CD4-positive, alpha-beta T cell treated with Interleukin-6 for 4 hours (primary cell): ENCODE results near the gene TTC23L.

Experiments
- DNase-seq: peaks from one replicate; pipeline ENCODE4 v3.0.0-alpha.2; 2020; ENCODE audit warnings: mixed read lengths

Gene TTC23L

GRCh38 chr5:34924462-34924765 lies 85.5 kb downstream of the TTC23L start:
- DNase-seq, result no peak

GRCh38 chr5:34926318-34926888 lies 87.4 kb downstream of the TTC23L start:
- no peak for DNase-seq

GRCh38 chr5:34927785-34928184 lies 88.8 kb downstream of the TTC23L start:
- DNase-seq, result no peak

- no peak for DNase-seq
Measured at GRCh38 chr5:34928267-34928666, 89.3 kb downstream of the TTC23L start.

- DNase-seq, result peak; percentile 98
Measured at GRCh38 chr5:34929134-34929719, 90.3 kb downstream of the TTC23L start, which contains the start of gene DNAJC21. Gene DNAJC21, plus strand, starts transcription at chr5:34929559. Its CDS starts 261 bp downstream, at chr5:34929820.

GRCh38 chr5:34929720-34930461 lies 90.9 kb downstream of the TTC23L start:
- DNase-seq, result peak; percentile 85

- DNase-seq, result no peak
Measured at GRCh38 chr5:34930462-34930844, 91.5 kb downstream of the TTC23L start.

- DNase-seq, result no peak
Measured at GRCh38 chr5:34930870-34931269, 91.9 kb downstream of the TTC23L start.

GRCh38 chr5:34932947-34933346 lies 94.0 kb downstream of the TTC23L start:
- DNase-seq, result no peak

GRCh38 chr5:34941936-34942335 lies 103.0 kb downstream of the TTC23L start:
- no peak for DNase-seq

GRCh38 chr5:34944044-34944443 lies 105.1 kb downstream of the TTC23L start:
- no peak for DNase-seq

- DNase-seq, result no peak
Measured at GRCh38 chr5:34944460-34945047, 105.6 kb downstream of the TTC23L start.
